IgD-negative memory B cell (primary cell): ENCODE data around the gene SOX4. TPM values are rescaled to one million over a fixed set of nuclear protein-coding genes. Genes with fewer than 3 reads are reported as not detected.
A peak's percentile ranks its signal among the peaks of the same experiment; 100 is the strongest.

Source experiments
- H3K27ac Mint-ChIP-seq, 3 donors: one replicate each; pipeline ENCODE4 v1.8.0; 2020 to 2022; ENCODE audit warnings: mild to moderate bottlenecking in 3 of 3, mixed read lengths in 3 of 3, moderate library complexity in 1 of 3
- H3K27me3 Mint-ChIP-seq: one replicate; pipeline ENCODE4 v1.8.0; 2021; ENCODE audit warnings: mixed read lengths
- H3K36me3 Mint-ChIP-seq: one replicate; pipeline ENCODE4 v1.8.0; 2020; ENCODE audit warnings: mild to moderate bottlenecking, mixed read lengths
- H3K4me1 Mint-ChIP-seq, 3 donors: one replicate each; pipeline ENCODE4 v1.8.0; 2020 to 2022; ENCODE audit warnings: mixed read lengths in 3 of 3, mild to moderate bottlenecking in 1 of 3
- H3K4me3 Mint-ChIP-seq, 4 donors: one replicate each; pipeline ENCODE4 v1.8.0; 2020 to 2022; ENCODE audit warnings: mild to moderate bottlenecking in 4 of 4, mixed read lengths in 4 of 4, moderate library complexity in 3 of 4
- H3K9me3 Mint-ChIP-seq, 3 donors: one replicate each; pipeline ENCODE4 v1.8.0; 2020 to 2021; ENCODE audit warnings: mixed read lengths in 3 of 3, mild to moderate bottlenecking in 1 of 3
- polyA plus RNA-seq: library from polyadenylated mRNA; unstranded; fragments of 300-500 nt; fragmentation: Illumina TruSeq; gene quantifications from one replicate; pipeline ENCODE4 v1.2.3, GENCODE V29; 2021

SOX4 gene
- polyA plus RNA-seq, 1 donor from 2014 or later: 1.2 TPM

DNA sequence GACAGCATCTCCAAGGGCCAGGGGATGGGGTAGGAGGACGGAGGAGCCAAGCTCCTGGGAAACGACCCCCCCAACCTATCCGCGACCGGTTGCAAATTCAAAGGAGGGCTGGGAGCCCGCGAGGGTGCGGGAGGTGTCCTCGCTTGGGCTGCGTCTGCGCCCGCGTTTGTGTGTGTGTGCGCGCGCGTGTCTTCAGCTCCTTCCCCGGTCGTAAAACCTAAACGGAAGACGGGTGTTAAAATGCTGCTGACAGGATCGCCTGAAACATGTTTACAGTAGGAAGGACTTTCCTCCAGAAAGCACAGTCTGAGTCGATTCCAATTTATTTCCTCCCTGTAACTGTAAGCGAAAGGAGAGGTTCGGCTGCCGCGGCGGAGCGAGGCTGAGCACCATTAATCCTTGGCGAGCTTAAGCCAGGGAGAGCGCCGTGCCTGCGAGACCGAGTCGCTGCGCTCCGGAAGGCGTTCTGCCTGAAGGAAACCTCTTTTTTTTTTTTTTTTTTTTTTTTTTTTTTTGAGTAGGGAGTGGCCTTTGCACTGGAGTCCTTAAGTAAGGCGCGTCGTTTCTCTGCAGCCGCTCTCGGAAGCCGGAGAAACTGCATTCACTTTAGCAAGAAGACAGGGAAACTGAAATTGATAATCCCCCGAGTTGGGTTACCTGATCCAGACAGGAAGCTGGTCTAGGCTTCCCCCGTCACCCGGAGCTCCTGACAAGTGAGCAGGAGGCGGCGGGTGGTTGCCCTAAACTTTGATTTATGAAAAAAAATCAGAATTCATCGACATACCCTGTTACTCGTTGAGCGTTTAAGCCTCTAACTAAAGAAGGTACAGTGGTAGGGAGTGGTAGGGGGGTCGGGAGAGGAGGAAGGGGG, 4.8 kb upstream of the SOX4 start:
- peak overlapping the region; percentile 43 to 88 (median 66) for H3K27ac Mint-ChIP-seq
- peaks cover 0 to 3% (median 0%) of the 10 kb centered on the region in 3 donors for H3K9me3 Mint-ChIP-seq
- no peaks in the 10 kb centered on the region for H3K36me3 Mint-ChIP-seq
- peaks cover 5 to 7% (median 6%) of the 10 kb centered on the region in 3 donors for H3K4me1 Mint-ChIP-seq
- peak overlapping the region; percentile 95 to 99 (median 98) for H3K4me3 Mint-ChIP-seq
- H3K27me3 Mint-ChIP-seq: peaks cover 10% of the 10 kb centered on the region

DNA sequence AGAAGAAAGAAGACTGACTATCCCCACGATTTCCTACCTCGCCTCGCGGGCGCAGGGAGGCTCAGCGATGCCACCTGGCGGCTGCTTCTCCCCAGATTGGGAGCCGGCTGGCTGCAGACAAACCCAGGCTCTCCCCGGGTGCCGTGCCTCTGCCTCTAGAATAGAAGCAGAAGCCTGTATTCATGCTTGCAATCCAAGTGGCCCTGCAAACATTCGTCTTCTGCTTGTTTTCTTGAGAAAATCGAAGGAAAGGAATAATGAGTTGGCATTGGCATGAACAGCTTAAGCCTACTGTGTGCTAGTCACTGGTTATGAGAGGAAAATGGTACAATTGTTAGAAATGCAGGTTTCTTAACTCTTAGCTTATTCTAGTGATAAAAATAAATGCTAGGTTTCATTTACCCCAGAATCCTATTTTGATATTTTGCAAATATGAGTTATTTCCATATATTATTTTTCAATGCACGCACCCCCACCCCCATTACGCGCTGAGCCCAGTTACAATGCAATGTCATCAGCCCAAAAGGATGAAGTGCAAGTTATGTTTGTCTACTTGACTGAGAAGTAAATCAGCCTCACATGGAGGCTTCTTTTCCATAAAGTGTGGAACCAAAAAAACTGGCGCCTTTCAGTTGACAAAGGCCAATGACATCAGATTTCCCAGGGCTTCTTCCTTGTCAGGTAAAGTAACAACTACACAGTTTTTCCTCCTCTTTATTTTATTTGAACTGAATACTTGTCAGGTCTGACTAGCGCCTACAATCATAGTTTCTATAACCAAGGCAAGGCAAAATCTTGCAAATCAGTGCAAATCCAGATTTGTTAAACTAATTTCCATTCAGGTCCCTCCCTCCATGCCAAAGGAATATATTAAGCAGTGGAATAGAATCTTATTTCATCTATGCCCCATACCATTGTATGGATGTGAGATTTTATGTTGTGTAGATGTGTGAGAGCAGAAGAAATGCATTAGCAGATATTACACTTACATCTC, 3.9 kb upstream of the SOX4 start:
- H3K4me1 Mint-ChIP-seq: peaks cover 5 to 8% (median 6%) of the 10 kb centered on the region in 3 donors
- H3K9me3 Mint-ChIP-seq: no peaks in the 10 kb centered on the region
- H3K27me3 Mint-ChIP-seq: peaks cover 12% of the 10 kb centered on the region
- peak overlapping the region in 2 of 3 donors; percentile 43 to 88 for H3K27ac Mint-ChIP-seq
- H3K4me3 Mint-ChIP-seq: peak overlapping the region; percentile 95 to 99 (median 98)
- peaks cover under 1% of the 10 kb centered on the region for H3K36me3 Mint-ChIP-seq

DNA sequence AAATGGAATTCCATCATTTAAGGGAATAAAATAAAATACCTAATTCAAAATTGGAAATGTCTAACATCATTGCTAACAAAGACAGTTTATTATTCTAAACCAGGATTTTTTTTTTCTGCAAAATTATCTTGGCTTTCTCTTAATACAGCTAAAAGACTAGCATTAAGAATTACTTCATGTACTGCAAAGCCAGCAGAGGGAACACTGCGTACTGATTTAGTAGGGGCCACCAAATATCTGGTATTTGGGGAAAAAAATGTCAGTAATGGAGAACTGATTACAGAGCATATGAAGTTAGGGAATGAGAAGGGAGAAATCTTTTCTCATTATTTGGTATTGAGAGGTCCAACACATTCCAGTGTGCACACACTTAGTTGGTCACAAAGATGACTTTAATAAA, 3.2 kb upstream of the SOX4 start:
- H3K4me3 Mint-ChIP-seq: peak overlapping the region in 1 of 4 donors; percentile 99
- peaks cover 14% of the 10 kb centered on the region for H3K27me3 Mint-ChIP-seq
- no peaks in the 10 kb centered on the region for H3K9me3 Mint-ChIP-seq
- peaks cover 2% of the 10 kb centered on the region for H3K36me3 Mint-ChIP-seq
- H3K4me1 Mint-ChIP-seq: peaks cover 5 to 9% (median 6%) of the 10 kb centered on the region in 3 donors
- peak overlapping the region in 1 of 3 donors; percentile 20 for H3K27ac Mint-ChIP-seq

DNA sequence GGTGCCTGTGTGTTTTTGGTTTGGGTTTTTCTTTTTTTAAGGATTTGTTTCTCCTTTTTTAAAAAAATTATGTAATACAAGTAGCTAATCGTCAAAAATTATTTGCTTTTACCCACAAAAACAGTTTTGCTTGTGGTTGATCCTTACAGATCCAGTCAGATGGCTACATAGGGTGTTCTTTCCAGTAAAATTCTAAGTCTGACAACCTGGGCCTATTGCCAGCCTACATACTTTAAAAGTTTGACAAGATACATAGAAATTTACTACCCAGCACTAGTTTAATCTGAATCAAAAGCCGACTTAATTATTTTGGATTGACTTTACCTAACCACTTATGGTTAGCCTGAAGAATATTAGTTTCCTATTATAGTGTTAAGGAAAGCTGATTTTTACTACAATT, 2.1 kb upstream of the SOX4 start:
- peaks cover 2% of the 10 kb centered on the region for H3K36me3 Mint-ChIP-seq
- no peak overlapping the region for H3K4me3 Mint-ChIP-seq
- no peaks in the 10 kb centered on the region for H3K9me3 Mint-ChIP-seq
- H3K27ac Mint-ChIP-seq: no peak overlapping the region
- peaks cover 17% of the 10 kb centered on the region for H3K27me3 Mint-ChIP-seq
- peaks cover 5 to 11% (median 9%) of the 10 kb centered on the region in 3 donors for H3K4me1 Mint-ChIP-seq

DNA sequence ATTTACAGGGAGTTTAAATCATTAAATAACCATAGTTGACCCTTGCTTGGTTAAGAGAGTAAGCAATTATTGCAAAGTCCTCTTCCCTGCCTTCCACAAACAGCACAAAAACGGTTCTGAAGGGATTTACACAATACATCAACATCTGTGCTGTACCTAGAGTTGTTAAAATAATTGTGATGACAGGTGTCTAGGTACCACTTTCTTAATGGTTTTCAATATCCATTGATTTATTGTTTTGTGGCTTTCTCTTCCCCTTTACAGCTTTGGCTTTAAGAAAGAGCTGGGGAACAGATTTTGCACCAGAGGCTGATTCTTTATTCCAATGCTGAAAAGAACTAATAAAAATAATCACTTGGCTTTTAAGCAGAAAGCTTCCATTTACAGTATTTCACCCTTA, 598 bp upstream of the SOX4 start:
- Mint-ChIP-seq H3K4me3 (no peak overlapping the region), H3K9me3 (no peaks in the 10 kb centered on the region), H3K4me1 (peaks cover 10 to 15% (median 13%) of the 10 kb centered on the region in 3 donors), H3K36me3 (peaks cover 2% of the 10 kb centered on the region), H3K27ac (no peak overlapping the region), H3K27me3 (peaks cover 16% of the 10 kb centered on the region)

DNA sequence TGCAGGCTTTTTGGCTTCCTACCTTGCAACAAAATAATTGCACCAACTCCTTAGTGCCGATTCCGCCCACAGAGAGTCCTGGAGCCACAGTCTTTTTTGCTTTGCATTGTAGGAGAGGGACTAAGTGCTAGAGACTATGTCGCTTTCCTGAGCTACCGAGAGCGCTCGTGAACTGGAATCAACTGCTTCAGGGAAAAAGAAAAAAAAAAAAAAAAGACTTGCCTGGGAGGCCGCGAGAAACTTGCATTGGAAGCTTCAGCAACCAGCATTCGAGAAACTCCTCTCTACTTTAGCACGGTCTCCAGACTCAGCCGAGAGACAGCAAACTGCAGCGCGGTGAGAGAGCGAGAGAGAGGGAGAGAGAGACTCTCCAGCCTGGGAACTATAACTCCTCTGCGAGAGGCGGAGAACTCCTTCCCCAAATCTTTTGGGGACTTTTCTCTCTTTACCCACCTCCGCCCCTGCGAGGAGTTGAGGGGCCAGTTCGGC, 420 bp downstream of the SOX4 start:
- no peaks in the 10 kb centered on the region for H3K9me3 Mint-ChIP-seq
- H3K27ac Mint-ChIP-seq: no peak overlapping the region
- peaks cover 9 to 14% (median 13%) of the 10 kb centered on the region in 3 donors for H3K4me1 Mint-ChIP-seq
- peaks cover 2% of the 10 kb centered on the region for H3K36me3 Mint-ChIP-seq
- H3K27me3 Mint-ChIP-seq: peaks cover 16% of the 10 kb centered on the region
- no peak overlapping the region for H3K4me3 Mint-ChIP-seq

DNA sequence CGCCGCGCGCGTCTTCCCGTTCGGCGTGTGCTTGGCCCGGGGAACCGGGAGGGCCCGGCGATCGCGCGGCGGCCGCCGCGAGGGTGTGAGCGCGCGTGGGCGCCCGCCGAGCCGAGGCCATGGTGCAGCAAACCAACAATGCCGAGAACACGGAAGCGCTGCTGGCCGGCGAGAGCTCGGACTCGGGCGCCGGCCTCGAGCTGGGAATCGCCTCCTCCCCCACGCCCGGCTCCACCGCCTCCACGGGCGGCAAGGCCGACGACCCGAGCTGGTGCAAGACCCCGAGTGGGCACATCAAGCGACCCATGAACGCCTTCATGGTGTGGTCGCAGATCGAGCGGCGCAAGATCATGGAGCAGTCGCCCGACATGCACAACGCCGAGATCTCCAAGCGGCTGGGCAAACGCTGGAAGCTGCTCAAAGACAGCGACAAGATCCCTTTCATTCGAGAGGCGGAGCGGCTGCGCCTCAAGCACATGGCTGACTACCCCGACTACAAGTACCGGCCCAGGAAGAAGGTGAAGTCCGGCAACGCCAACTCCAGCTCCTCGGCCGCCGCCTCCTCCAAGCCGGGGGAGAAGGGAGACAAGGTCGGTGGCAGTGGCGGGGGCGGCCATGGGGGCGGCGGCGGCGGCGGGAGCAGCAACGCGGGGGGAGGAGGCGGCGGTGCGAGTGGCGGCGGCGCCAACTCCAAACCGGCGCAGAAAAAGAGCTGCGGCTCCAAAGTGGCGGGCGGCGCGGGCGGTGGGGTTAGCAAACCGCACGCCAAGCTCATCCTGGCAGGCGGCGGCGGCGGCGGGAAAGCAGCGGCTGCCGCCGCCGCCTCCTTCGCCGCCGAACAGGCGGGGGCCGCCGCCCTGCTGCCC, 1.1 kb downstream of the SOX4 start:
- Mint-ChIP-seq H3K27me3 (peaks cover 16% of the 10 kb centered on the region), H3K4me1 (peaks cover 9 to 13% (median 12%) of the 10 kb centered on the region in 3 donors), H3K9me3 (no peaks in the 10 kb centered on the region), H3K36me3 (peaks cover 2% of the 10 kb centered on the region), H3K4me3 (peak overlapping the region in 2 of 4 donors; percentile 91 to 98), H3K27ac (peak overlapping the region; percentile 50 to 76 (median 75))

DNA sequence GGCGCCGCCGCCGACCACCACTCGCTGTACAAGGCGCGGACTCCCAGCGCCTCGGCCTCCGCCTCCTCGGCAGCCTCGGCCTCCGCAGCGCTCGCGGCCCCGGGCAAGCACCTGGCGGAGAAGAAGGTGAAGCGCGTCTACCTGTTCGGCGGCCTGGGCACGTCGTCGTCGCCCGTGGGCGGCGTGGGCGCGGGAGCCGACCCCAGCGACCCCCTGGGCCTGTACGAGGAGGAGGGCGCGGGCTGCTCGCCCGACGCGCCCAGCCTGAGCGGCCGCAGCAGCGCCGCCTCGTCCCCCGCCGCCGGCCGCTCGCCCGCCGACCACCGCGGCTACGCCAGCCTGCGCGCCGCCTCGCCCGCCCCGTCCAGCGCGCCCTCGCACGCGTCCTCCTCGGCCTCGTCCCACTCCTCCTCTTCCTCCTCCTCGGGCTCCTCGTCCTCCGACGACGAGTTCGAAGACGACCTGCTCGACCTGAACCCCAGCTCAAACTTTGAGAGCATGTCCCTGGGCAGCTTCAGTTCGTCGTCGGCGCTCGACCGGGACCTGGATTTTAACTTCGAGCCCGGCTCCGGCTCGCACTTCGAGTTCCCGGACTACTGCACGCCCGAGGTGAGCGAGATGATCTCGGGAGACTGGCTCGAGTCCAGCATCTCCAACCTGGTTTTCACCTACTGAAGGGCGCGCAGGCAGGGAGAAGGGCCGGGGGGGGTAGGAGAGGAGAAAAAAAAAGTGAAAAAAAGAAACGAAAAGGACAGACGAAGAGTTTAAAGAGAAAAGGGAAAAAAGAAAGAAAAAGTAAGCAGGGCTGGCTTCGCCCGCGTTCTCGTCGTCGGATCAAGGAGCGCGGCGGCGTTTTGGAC, 2.0 kb downstream of the SOX4 start:
- Mint-ChIP-seq H3K4me3 (peak overlapping the region; percentile 83 to 98 (median 94)), H3K4me1 (peaks cover 9 to 13% (median 12%) of the 10 kb centered on the region in 3 donors), H3K36me3 (peaks cover 2% of the 10 kb centered on the region), H3K9me3 (no peaks in the 10 kb centered on the region), H3K27ac (peak overlapping the region; percentile 90 to 98 (median 91)), H3K27me3 (peaks cover 12% of the 10 kb centered on the region)

DNA sequence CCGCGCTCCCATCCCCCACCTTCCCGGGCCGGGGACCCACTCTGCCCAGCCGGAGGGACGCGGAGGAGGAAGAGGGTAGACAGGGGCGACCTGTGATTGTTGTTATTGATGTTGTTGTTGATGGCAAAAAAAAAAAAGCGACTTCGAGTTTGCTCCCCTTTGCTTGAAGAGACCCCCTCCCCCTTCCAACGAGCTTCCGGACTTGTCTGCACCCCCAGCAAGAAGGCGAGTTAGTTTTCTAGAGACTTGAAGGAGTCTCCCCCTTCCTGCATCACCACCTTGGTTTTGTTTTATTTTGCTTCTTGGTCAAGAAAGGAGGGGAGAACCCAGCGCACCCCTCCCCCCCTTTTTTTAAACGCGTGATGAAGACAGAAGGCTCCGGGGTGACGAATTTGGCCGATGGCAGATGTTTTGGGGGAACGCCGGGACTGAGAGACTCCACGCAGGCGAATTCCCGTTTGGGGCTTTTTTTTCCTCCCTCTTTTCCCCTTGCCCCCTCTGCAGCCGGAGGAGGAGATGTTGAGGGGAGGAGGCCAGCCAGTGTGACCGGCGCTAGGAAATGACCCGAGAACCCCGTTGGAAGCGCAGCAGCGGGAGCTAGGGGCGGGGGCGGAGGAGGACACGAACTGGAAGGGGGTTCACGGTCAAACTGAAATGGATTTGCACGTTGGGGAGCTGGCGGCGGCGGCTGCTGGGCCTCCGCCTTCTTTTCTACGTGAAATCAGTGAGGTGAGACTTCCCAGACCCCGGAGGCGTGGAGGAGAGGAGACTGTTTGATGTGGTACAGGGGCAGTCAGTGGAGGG, 2.8 kb downstream of the SOX4 start:
- no peaks in the 10 kb centered on the region for H3K9me3 Mint-ChIP-seq
- H3K4me3 Mint-ChIP-seq: peak overlapping the region; percentile 83 to 95 (median 94)
- peaks cover 2% of the 10 kb centered on the region for H3K36me3 Mint-ChIP-seq
- H3K27me3 Mint-ChIP-seq: peaks cover 12% of the 10 kb centered on the region
- H3K27ac Mint-ChIP-seq: peak overlapping the region; percentile 90 to 98 (median 91)
- peaks cover 9 to 13% (median 12%) of the 10 kb centered on the region in 3 donors for H3K4me1 Mint-ChIP-seq

DNA sequence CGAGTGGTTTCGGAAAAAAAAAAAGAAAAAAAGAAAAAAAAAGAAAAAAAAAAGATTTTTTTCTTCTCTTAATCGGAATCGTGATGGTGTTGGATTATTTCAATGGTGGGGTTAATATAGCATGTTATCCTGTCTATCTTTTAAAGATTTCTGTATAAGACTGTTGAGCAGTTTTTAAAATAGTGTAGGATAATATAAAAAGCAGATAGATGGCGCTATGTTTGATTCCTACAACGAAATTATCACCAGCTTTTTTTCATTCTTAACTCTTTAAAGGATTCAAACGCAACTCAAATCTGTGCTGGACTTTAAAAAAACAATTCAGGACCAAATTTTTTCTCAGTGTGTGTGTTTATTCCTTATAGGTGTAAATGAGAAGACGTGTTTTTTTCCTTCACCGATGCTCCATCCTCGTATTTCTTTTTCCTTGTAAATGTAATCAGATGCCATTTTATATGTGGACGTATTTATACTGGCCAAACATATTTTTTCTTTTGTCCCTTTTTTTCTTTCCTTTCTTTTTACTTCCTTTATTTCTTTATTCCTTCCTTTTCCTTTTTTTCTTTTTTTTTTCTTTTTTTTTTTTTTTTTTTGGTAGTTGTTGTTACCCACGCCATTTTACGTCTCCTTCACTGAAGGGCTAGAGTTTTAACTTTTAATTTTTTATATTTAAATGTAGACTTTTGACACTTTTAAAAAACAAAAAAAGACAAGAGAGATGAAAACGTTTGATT, 3.6 kb downstream of the SOX4 start:
- Mint-ChIP-seq H3K4me1 (peaks cover 9 to 13% (median 12%) of the 10 kb centered on the region in 3 donors), H3K27ac (peak overlapping the region; percentile 64 to 98 (median 90)), H3K36me3 (peaks cover 3% of the 10 kb centered on the region), H3K4me3 (peak overlapping the region; percentile 83 to 95 (median 94)), H3K9me3 (no peaks in the 10 kb centered on the region), H3K27me3 (peaks cover 12% of the 10 kb centered on the region)

DNA sequence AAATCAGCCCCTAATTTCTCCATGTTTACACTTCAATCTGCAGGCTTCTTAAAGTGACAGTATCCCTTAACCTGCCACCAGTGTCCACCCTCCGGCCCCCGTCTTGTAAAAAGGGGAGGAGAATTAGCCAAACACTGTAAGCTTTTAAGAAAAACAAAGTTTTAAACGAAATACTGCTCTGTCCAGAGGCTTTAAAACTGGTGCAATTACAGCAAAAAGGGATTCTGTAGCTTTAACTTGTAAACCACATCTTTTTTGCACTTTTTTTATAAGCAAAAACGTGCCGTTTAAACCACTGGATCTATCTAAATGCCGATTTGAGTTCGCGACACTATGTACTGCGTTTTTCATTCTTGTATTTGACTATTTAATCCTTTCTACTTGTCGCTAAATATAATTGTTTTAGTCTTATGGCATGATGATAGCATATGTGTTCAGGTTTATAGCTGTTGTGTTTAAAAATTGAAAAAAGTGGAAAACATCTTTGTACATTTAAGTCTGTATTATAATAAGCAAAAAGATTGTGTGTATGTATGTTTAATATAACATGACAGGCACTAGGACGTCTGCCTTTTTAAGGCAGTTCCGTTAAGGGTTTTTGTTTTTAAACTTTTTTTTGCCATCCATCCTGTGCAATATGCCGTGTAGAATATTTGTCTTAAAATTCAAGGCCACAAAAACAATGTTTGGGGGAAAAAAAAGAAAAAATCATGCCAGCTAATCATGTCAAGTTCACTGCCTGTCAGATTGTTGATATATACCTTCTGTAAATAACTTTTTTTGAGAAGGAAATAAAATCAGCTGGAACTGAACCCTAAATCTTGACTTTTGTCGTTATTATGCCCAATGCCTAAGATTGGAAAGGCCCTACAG, 4.5 kb downstream of the SOX4 start:
- Mint-ChIP-seq H3K4me3 (peak overlapping the region; percentile 10 to 58 (median 28)), H3K27me3 (peaks cover 12% of the 10 kb centered on the region), H3K9me3 (no peaks in the 10 kb centered on the region), H3K27ac (peak overlapping the region in 2 of 3 donors; percentile 27 to 31), H3K4me1 (peaks cover 9 to 13% (median 12%) of the 10 kb centered on the region in 3 donors), H3K36me3 (peaks cover 3% of the 10 kb centered on the region)
